GM12892 (cell line): ENCODE data around the gene C22orf23.

Experiments
- DNase-seq: peaks from one replicate; pipeline ENCODE4 v3.0.0; 2011; ENCODE audit not compliant: insufficient read length
- FAIRE-seq: peaks from 2 replicates; lab custom pipeline; 2011; peaks lifted over from hg19 to GRCh38; lab: Jason Lieb, UNC
- POLR2A ChIP-seq: IDR thresholded peaks from 2 replicates; pipeline ENCODE4 v1.6.1; 2011; ENCODE audit warnings: low read depth, low read length, control low read depth
- POLR2AphosphoS5 ChIP-seq: IDR thresholded peaks from 2 replicates; pipeline ENCODE4 v1.6.1; 2011; ENCODE audit warnings: low read depth, low read length, control low read depth
- TAF1 ChIP-seq: IDR thresholded peaks from 2 replicates; pipeline ENCODE4 v1.6.1; 2011; ENCODE audit warnings: low read depth, mild to moderate bottlenecking, control low read depth, low read length, borderline replicate concordance

The C22orf23 gene

GRCh38 chr22:37927637-37927936, 25.8 kb downstream of the C22orf23 start:
- FAIRE-seq, result no peak
- DNase-seq, result no peak
- no peak for TF ChIP-seq POLR2A
- no peak for TF ChIP-seq TAF1
- no peak for TF ChIP-seq POLR2AphosphoS5

- DNase-seq (no peak), FAIRE-seq (no peak)
- no peak for TF ChIP-seq POLR2A
These were observed 26.4 kb downstream of the C22orf23 start for GRCh38 chr22:37926771-37927636.

GRCh38 chr22:37926358-37926757, 27.0 kb downstream of the C22orf23 start:
- DNase-seq, result no peak
- TF ChIP-seq TAF1 (no peak), POLR2A (no peak), POLR2AphosphoS5 (no peak)
- FAIRE-seq, result no peak

GRCh38 chr22:37925767-37926166, 27.6 kb downstream of the C22orf23 start:
- FAIRE-seq (no peak), DNase-seq (no peak)
- TF ChIP-seq TAF1 (no peak), POLR2A (no peak), POLR2AphosphoS5 (no peak)

- FAIRE-seq (no peak), DNase-seq (no peak)
- no peak for TF ChIP-seq POLR2A
- no peak for TF ChIP-seq TAF1
- no peak for TF ChIP-seq POLR2AphosphoS5
These were observed 28.1 kb downstream of the C22orf23 start for GRCh38 chr22:37925330-37925729.

- DNase-seq (no peak), FAIRE-seq (no peak)
- no peak for TF ChIP-seq POLR2A
- TF ChIP-seq POLR2AphosphoS5, result no peak
- no peak for TF ChIP-seq TAF1
These were observed 28.9 kb downstream of the C22orf23 start for GRCh38 chr22:37924386-37925065.

- TF ChIP-seq TAF1, result no peak
- TF ChIP-seq POLR2AphosphoS5, result no peak
- TF ChIP-seq POLR2A, result no peak
- FAIRE-seq (no peak), DNase-seq (no peak)
These were observed 29.5 kb downstream of the C22orf23 start for GRCh38 chr22:37923927-37924326.

GRCh38 chr22:37922191-37922590, 31.2 kb downstream of the C22orf23 start:
- FAIRE-seq, result no peak
- no peak for TF ChIP-seq POLR2AphosphoS5
- no peak for TF ChIP-seq POLR2A
- TF ChIP-seq TAF1, result no peak
- no peak for DNase-seq

GRCh38 chr22:37920126-37920525, 33.3 kb downstream of the C22orf23 start:
- TF ChIP-seq POLR2A, result no peak
- no peak for TF ChIP-seq POLR2AphosphoS5
- no peak for TF ChIP-seq TAF1
- FAIRE-seq, result no peak

GRCh38 chr22:37918580-37919270, 34.7 kb downstream of the C22orf23 start:
- TF ChIP-seq TAF1 (no peak), POLR2A (no peak), POLR2AphosphoS5 (no peak)
- FAIRE-seq (no peak), DNase-seq (no peak)

More at GRCh38 chr22:37920126-37920525, 33.3 kb downstream of the C22orf23 start:
- no peak for DNase-seq

- DNase-seq (no peak), FAIRE-seq (peak; percentile 30)
- no peak for TF ChIP-seq POLR2A
These were observed 35.4 kb downstream of the C22orf23 start for GRCh38 chr22:37917874-37918548.

- no peak for TF ChIP-seq POLR2A
- no peak for TF ChIP-seq TAF1
- no peak for TF ChIP-seq POLR2AphosphoS5
- FAIRE-seq (no peak), DNase-seq (no peak)
These were observed 37.1 kb downstream of the C22orf23 start for GRCh38 chr22:37916311-37916710.
